Fibroblast of skin of left biceps (primary cell): Measurements from ENCODE around the gene TEKT1.
"Not testable (repeated sequence)": the region's sequence is repeated elsewhere in the genome, so short reads cannot be mapped to it uniquely, and the experiment has no call there.

Experiments
- DNase-seq, 2 experiments: peaks; one replicate each; pipeline ENCODE4 v3.0.0-alpha.2; 2013; ENCODE audit warnings: low read depth in 2 of 2

The TEKT1 gene

GRCh38 chr17:6831661-6832263, at the start of gene TEKT1:
TSS of gene TEKT1 (minus strand) at chr17:6831729. CDS start at chr17:6830376, 1,353 bp downstream.
- DNase-seq, result no peak

DNA sequence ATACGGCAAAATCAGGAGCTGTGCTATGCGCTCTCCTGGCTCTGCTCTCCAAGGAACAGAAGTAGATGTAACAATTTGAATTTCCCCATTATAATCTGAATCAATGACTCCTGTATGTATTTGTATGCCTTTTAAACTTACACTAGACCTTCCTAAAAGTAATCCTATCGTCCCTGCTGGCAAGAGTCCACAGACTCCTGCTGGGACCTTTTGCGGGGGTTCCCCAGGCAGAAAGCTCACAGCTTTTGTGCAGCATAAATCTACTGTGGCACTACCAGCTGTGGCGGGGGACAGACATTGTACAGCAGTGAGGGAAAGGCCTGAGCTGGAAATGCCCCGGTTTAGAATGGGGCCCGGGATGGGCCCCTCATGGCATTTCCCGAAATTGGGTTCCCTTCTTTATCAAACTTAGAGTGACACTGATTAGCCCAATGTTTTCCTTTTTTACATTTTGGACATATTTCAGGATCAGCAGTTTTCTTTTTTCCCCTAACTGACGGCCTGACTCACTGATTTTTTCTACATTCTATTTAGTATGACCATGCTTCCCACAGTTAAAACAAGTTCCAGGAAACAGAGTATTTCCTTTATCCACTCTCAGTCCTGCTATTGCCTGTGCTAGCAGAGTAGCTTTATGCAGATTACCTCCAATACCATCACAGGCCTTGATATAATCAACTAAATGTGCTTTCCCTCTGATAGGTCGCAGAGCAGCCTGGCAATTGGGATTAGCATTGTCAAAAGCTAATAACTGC, 47.9 kb upstream of the TEKT1 start:
- DNase-seq, result not testable (repeated sequence)

DNA sequence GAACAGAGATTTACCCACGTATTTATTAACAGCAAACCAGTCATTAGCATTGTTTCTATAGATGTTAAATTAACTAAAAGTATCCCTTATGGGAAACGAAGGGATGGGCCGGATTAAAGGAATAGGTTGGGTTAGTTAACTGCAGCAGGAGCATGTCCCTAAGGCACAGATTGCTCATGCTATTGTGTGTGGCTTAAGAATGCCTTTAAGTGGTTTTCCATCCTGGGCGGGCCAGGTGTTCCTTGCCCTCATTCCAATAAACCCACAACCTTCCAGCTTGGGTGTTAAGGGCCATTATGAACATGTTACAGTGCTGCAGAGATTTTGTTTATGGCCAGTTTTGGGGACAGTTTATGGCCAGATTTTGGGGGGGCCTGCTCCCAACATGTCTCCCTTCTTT, 43.7 kb upstream of the TEKT1 start:
- not testable (repeated sequence) for DNase-seq

- DNase-seq, result no peak
Observed at GRCh38 chr17:6872936-6873335, 41.4 kb upstream of the TEKT1 start.

- no peak for DNase-seq
Observed at GRCh38 chr17:6870841-6871240, 39.3 kb upstream of the TEKT1 start.

DNA sequence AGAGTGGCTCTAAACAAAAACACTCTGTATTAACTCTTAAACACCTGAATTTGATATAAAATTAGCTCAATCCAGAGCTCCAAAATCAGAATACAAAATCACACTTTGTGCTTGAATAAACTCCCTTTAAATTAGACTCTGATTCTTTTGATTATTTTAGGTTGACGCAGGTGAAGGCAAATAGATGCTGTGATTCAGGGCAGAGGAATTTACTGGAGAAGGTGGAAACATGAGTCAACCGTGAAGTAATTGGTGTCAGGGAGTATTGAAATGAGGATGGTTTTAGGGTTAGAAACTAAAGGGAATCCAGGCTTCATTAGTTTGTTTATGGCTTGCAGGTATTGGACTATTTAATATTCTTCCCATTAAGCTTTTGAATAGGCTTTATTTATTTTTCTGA, 37.1 kb upstream of the TEKT1 start:
- no peak for DNase-seq

- DNase-seq, result no peak
Observed at GRCh38 chr17:6867849-6868248, 36.3 kb upstream of the TEKT1 start.

DNA sequence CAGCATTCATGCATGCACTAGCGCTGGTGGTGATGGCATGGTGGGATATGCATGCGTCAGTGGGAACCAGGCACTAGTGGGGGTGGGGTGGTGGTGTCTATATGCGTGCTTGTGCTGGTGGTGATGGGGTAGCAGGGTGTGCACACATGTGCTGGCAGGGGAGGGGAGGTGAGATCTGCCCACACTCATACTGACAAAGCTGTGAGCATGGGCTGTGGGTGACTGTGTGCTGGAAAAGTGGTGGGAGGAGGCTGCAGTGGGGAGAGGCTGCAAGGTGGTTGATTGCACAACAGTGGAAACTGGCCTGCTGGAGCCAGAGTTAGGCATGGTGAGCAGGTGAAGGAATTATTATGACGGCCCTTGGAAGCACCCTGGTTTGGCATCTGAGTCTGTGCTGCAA, 31.3 kb upstream of the TEKT1 start:
- no peak for DNase-seq

- DNase-seq, result no peak
Observed at GRCh38 chr17:6862122-6862521, 30.6 kb upstream of the TEKT1 start.

DNA sequence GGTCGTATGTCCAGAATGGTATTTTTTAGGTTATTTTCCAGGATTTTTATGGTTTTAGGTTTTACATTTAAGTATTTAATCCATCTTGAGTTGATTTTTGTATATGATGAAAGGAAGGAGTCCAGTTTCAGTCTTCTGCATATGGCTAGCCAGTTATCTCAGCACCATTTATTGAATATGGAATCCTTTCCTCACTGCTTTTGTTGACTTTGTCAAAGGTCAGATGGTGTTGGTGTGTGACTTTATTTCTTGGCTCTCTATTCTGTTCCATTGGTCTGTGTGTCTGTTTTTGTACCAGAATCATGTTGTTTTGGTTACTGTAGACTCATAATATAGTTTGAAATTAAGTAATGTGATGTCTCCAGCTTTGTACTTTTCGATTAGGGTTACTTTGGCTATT, 26.4 kb upstream of the TEKT1 start:
- no peak for DNase-seq

DNA sequence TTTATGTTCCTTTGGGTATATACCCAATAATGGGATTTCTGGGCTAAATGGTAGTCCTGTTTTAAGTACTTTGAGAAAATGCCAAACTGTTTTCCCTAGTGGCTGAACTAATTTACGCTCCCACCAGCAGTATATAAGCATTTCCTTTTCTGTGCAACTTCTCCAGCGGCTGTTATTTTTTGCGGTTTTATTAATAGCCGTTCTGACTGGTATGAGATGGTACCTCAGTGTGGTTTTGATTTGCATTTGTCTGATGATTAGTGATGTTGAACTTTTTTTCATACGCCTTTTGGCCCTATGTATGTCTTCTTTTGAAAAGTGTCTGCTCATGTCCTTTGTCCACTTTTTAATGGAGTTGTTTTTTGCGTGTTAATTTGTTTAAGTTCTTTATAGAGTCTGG, 25.8 kb upstream of the TEKT1 start:
- DNase-seq, result no peak

- DNase-seq, result no peak
Observed at GRCh38 chr17:6856051-6856450, 24.5 kb upstream of the TEKT1 start.

DNA sequence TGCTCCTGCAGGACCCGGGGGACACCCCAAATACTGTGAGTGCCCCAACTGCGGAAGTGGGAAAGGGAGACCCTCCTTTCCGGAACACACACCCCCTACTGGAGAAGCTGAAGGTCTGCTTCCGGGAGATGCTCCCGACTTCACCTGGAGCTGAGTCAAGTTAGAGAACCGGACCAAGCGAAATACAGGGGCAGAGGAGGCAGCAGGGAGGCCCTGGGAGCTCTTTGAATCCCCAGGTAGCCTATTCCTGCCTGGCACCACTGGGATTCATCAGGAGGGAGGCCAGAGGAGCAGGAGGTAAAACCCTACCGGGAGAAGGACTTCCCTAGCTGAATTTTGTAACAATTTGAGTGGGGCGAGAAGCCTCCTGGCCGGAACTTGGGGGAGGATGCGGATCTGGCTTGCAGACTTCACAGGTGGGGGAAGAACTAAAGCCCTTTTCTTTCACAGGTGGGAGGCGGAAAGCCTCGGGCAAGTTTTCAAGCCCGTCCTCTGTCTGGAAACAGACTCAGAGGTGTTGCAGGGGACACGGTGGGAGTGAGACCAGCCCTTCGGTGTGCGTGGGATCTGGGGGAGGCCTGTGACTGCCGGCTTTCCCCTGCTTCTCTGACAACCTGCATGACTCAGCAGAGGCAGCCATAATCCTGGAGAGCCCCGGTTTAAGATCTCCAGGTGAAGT, 22.4 kb upstream of the TEKT1 start:
- DNase-seq, result no peak

DNA sequence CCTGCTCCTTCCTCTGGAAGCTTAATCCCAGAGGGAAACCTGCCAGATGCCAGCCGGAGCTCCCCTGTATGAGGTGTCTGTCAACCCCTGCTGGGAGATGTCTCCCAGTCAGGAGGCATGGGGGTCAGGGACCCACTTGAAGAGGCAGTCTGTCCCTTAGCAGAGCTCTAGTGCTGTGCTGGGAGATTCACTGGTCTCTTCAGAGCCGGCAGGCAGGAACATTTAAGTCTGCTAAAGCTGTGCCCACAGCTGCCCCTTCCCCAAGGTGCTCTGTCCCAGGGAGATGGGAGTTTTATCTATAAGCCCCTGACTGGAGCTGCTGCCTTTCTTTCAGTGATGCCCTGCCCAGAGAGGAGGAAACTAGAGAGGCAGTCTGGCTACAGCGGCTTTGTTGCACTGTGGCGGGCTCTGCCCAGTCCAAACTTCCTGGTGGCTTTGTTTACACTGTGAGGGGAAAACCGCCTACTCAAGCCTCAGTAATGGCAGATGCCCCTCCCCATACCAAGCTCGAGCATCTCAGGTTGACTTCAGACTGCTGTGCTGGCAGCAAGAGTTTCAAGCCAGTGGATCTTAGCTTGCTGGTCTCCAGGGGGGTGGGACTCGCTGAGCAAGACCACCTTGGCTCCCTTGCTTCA, 17.1 kb upstream of the TEKT1 start:
- not testable (repeated sequence) for DNase-seq

DNA sequence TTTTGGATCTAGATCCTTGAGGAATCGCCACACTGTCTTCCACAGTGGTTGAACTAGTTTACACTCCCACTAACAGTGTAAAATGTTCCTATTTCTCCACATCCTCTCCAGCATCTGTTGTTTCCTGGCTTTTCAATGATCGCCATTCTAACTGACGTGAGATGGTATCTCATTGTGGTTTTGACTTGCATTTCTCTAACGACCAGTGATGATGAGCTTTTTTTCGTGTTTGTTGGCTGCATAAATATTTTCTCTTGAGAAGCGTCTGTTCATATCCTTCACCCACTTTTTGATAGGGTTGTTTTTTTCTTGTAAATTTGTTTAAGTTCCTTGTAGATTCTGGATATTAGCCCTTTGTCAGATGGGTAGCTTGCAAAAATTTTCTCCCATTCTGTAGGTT, 14.6 kb upstream of the TEKT1 start:
- not testable (repeated sequence) for DNase-seq

GRCh38 chr17:6844406-6844805, 12.9 kb upstream of the TEKT1 start:
- not testable (repeated sequence) for DNase-seq

- DNase-seq, result no peak
Observed at GRCh38 chr17:6843241-6843880, 11.8 kb upstream of the TEKT1 start.

GRCh38 chr17:6841769-6842168, 10.2 kb upstream of the TEKT1 start:
- not testable (repeated sequence) for DNase-seq

GRCh38 chr17:6830383-6830986, 1.0 kb downstream of the TEKT1 start:
- no peak for DNase-seq

DNA sequence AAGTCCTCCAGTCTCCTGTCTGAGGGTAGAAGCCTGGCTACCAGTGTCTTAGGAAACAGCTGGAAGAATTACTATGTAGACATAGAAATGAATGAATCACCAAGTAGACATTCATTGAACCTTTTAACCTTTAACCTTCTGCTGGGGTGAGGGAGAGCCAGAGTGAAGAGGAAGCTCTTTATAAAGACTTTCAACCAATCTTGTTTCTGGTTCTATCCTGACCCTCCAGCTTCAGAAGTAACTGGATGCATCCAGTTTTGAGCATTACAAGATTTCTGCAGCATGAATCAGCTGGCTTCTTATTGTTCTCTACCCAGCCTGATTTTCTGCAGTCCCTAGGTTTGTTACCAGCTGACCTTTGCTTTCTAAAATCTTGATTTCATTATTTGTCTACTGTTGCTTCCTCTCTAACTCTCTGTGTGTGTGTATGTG, 8.5 kb downstream of the TEKT1 start:
- DNase-seq, result no peak

- DNase-seq, result no peak
Observed at GRCh38 chr17:6818938-6819337, 12.6 kb downstream of the TEKT1 start.
